NCI-H1092 treated with DMSO at 0.1 percent for 48 hours (cell line): ENCODE data around the gene LETM1.

ENCODE experiments used
- DNase-seq: peaks from one replicate; lab custom pipeline; 2025; lab: John Stamatoyannopoulos, UW

Gene LETM1

GRCh38 chr4:1777822-1778641 lies 77.9 kb downstream of the LETM1 start:
- no peak for DNase-seq

DNA sequence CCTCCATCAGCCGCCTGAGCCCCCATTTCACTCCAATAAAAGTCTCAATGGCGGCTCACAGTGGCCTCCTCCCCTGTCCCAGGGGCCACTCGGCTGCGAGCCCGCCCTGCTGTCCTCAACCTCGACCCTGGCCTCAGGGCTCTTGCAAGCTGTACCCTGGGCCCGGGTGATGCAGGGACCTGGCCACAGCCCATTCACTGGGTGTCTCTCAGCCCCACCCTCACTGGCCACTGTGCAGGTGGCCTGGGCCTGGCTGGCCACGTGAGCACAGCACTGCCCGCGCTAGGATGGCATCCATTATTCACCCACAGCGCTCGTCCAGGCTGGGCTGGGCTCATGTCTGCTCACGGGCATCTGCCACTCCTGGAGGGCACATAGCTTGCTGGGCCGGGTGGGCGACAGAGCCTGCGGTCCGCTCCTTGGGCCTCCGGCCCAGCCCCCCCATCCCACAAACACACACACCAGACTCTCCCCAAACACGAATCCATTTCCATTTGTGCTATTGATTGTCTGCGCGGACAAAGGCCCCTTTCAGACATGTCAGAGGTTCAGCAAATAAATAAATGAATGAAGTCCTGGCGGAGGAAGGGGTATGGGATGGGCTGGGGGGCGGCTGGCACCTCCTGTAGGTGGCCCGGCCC lies 79.3 kb downstream of the LETM1 start:
- DNase-seq, result no peak

DNA sequence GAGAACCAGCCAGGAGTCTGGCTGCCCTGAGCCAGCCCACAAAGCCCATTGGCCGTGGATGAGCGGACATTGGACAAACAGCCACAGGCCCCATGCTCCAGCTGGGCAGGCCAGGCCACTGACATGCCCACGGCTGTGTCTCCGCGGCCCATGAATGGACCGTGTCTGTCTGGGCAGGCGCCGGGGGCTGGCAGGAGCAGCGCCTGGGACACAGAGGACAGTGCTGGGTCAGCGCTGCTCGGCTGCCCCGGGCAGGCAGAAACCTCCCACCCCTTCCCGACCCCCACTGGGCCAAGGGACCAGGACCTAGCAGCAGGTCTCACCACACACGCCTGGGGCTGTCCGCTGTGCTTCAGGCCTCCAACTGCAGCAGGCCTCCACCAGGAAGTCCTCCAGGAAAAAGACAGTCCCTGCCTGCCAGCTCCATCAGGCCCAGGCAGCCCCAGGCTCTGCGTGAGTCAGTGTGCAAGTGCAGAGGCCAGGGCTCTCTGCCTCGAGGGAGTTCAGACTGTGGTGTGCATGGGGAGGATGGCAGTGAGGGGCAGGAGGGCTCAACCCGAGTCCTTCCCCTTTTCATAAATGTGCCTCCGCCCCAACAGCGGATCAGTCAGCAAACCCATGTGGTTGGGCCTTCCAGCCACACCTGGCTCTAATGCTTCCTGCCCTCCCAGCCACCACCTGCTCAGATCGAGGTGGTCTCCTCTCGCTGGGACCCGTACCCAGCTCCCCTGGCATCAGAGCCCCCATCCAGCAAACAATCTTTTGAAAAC lies 80.0 kb downstream of the LETM1 start:
- no peak for DNase-seq

GRCh38 chr4:1773754-1774153 lies 82.2 kb downstream of the LETM1 start:
- no peak for DNase-seq

DNA sequence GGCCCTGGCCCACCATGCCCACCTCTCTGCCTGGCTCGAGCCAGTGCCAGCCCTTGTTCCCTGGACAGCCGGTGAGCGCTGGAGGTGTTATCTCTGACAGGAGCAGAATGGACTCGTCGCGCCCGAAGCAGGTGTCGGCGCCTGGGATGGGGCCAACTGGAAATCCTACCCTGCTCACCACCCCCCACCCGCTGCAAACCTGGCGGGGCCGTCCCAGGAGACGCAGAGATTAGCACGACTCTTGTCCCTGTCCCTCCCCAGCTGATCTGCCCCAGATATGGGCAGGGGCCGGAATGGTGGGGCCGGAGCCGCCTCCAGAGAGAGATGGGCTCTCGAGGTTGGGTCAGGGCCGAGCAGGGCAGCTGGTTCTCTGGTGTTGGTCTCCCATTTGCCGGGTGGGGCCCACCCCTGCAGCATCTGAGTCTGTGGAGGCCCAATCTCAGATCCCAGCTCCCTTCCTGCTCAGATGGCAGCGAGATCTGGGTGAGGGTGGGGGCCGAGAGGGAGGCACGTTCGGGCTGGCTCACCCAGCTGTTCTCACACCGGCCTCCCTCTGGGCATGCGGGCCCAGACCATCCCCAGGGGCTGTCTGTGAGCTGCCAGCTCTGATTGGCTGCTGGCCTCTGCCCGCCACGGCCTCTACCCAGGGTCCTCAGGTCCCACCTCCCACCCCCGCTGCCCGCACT lies 83.0 kb downstream of the LETM1 start:
- peak; percentile 46 for DNase-seq

- no peak for DNase-seq
Measured at GRCh38 chr4:1771555-1772305, 84.2 kb downstream of the LETM1 start.

- no peak for DNase-seq
Measured at GRCh38 chr4:1770791-1771231, 85.1 kb downstream of the LETM1 start.

GRCh38 chr4:1770245-1770644 lies 85.7 kb downstream of the LETM1 start:
- no peak for DNase-seq

- no peak for DNase-seq
Measured at GRCh38 chr4:1769692-1770091, 86.3 kb downstream of the LETM1 start.

- DNase-seq, result no peak
Measured at GRCh38 chr4:1768367-1769034, 87.5 kb downstream of the LETM1 start.

GRCh38 chr4:1767770-1768366 lies 88.1 kb downstream of the LETM1 start:
- DNase-seq, result no peak

GRCh38 chr4:1767061-1767769 lies 88.7 kb downstream of the LETM1 start:
- no peak for DNase-seq

DNA sequence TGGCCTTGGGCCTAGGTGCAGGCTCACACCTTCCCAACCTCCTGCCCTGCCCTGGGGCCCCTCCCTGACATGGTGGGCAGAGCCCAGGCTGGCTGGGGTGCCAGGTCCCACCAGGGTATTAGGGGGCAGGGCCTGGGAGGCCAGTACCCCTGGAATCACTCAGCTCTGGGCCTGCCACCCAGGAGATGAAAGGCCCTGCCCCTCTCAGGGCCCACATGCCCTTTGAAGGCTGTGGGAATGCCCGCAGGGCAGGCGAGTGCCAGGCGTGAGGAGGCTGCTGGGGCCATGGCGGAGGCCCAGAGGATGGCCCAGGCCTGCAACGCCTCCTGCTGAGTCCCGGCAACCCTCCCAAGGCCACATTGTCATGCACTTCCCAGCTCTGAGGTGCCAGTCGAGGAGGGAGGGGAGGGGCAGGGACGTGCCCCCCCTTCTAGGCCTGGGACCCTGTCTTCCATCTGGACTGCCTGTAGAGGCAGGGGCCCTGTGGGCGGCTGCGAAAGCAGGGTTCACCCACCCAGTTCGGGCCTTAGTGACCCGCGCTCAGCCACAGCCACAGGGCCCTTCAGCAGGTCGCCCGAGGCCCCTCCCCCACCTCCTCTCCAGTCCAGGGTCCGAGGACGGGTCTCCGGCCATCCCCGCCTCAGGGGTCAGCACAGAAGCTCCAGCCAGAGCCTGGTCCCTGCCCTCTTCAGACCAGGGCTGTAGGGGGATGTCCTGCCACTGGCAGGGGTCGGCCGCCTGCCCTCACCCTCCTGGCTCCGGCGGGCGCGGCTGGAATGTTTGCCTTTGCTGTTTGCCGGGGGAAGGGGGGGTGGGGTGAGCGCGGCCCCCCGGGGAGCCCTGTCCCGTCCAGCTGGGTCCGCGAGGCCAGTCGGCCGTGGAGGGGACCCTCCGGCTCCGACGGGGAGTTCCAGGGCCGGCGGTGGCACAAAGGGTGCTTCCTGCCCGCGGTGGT lies 89.6 kb downstream of the LETM1 start:
- DNase-seq, result no peak

DNA sequence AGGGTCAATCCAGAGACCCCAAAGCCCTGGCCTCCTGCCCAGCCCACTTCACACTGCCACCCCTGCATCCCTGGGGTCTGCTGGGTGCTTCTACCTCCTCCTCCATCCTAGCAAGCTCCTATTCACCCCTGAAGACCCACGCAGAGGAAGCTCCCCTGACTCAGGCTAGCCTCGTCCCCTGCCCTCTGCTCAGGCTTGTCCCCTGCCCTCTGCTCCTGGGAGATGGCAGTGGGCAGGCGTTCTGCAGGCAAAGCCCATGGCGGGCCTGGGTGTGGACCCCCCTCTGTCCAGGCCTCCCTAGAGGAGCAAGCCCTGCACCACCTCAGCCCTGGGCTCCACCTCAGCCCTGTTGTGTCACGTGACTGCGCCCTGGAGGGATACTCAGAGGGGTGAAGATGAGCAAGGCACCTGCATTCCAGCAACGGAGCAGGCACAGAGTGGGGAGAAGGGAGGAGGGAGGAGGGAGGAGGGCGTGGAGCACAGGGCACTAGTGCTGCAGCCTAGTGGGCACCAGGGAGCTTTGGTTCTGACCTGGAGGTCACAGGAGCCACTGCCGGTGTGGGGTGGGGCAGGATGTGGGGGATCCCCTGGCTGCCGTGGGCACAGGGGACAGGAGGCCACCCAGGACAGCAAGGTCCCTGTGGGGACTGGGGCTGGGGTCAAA lies 90.4 kb downstream of the LETM1 start:
- DNase-seq, result no peak

DNA sequence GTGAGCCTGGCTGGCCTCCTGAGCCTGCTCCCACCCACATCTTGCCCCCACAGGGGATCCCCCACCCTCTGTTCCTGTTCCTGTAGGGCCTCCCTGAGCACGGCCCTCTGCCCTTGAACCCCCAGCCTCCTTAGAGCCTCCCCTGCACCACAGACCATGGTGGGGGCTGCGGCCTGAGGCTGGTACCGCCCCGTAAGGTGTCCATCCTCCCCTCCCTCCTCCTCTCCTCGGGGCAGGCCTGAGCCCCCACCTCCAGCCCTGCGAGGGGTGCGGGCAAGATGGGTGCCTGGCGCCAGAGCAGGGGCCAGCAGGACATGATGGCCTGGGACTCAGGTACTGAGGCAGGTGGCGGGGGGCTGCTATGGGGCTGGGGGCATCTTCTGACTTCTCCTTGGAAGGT lies 91.3 kb downstream of the LETM1 start:
- no peak for DNase-seq

DNA sequence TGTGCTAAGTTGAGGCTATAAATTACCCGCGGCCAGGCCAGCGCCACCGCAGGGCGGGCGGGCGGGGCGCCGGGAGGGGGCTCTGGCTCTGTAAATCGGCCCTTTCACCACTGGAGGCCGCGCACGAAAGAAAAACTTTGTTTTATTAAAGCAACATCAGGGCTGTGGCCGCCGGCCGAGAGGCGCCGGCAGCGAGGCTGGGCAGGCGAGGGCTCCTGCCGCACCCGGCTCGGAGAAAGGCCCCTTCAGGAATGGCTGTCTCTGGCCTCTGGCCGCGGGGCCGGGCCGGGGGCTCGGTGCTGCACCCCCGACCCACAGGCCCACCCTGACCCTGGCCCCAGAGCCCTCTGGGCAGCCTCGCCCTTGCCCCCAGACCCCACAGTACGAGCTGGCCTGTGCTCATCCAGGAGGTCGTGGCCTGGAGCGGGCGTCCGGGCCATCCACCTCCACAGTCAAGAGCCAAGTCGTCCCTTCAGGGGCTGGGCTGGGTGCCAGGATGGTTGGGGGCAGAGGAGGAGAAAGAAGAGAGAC lies 92.3 kb downstream of the LETM1 start:
- DNase-seq, result no peak

DNA sequence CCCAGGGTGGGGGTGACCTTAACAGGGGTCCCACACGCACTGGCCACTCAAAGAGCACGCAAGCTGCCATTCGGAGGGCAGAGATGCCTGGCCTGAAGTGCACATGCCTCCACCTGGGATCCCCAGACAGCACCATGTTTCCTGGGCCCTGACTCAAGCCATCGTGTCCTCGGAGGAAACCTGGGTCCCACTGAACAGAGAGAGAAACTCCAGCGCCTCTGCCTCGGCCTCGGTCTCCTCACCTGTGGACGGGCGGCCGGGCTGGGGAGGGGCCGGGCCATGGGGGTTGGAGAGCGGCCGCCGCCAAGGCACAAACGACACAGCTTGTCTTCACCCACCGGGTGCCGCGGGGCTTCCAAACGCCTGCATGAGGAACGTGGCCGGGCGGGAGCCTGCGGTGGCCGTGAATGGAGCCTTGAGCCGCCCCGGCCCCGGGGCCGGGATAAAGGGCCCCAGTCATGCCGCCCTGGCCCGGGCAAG lies 92.8 kb downstream of the LETM1 start:
- no peak for DNase-seq
